HPDE6-E6E7 (cell line): ENCODE data around the gene FAM177B.

Experiments used
- DNase-seq: peaks from one replicate; pipeline ENCODE4 v3.0.0; 2011; ENCODE audit warnings: missing footprints; ENCODE audit errors: extremely low spot score

FAM177B gene

DNA sequence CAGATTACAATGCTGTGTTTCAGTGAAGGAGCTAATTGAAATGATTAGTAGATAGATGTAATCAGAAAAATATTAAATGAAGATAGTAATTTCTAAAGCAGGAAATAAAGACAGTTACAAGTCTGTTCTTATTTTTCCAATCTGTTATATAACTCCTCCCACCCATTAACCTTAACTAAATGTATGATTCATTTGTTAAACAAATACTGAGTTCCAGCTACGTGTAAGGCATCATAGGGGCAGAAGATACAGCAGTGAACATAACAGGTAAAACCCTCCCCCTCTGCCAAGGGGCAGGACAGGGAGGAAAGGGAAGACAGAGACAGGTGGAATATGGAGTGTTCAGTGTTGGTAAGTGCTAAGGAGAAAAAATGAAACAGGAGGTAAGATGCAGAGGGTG lies at the start of gene FAM177B:
Gene FAM177B, plus strand, starts transcription at position 231 of the 400 bp plus-strand sequence. CDS start 9,344 bp downstream, outside the sequence.
- no peak for DNase-seq

DNA sequence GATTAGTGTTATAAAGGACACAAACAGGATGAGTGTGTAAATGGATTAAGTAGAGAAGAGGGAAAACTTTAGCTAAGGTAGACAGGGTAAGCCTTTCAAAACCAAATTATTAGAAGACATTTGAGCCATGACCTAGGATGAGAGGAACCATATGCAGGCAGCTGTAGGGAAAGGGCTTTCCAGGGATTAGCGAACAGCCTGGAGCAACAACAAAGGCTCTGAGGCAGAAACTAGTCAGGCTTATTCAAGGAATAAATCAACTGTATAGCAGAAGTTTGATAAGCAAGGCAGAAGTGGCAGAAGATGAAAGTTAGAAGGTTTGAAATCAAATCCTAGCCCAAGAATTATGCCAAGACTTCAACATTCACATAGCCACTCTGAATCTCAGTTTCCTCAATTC lies 46.0 kb upstream of the FAM177B start:
- no peak for DNase-seq

GRCh38 chr1:222694927-222695326 lies 42.1 kb upstream of the FAM177B start:
- no peak for DNase-seq

GRCh38 chr1:222696741-222697140 lies 40.3 kb upstream of the FAM177B start:
- DNase-seq = no peak

DNA sequence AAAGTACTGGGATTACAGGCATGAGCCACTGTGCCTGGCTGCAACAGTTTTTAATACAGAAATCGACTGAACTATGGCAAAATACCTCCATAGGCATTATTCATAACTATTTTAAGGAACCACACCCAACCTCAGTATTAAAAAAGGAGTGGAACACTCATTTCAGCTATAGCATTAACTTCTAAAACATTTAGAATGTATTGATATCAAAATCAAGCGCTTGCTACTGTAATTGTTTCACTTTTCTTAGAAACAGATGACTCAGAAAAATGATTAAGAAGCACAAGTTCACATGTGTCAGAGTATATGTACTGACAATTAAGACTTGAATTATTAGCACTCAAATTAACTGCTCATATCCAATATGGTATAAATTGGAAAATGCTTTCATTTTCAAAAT lies 39.8 kb upstream of the FAM177B start:
- no peak for DNase-seq

DNA sequence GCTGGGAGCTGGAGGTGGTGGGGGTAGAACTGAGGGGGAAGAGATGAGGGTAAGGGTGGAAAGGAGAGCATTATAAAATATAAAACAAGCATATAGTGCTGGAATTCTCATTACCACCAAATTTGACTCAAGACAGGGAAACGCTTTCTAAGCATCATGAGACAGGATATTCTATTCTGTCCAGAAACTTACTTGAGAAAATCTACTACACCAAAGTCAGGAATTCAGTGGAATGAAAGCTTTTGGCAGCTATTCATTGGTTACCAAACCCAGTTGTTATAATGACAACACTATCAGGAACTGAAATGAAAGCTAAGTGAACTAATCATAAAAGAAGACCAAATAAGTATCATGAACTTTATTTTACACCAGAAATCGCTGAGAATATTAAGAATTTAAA lies 39.2 kb upstream of the FAM177B start:
- no peak for DNase-seq

- DNase-seq = no peak
Observed at GRCh38 chr1:222702210-222702609, 34.8 kb upstream of the FAM177B start.

DNA sequence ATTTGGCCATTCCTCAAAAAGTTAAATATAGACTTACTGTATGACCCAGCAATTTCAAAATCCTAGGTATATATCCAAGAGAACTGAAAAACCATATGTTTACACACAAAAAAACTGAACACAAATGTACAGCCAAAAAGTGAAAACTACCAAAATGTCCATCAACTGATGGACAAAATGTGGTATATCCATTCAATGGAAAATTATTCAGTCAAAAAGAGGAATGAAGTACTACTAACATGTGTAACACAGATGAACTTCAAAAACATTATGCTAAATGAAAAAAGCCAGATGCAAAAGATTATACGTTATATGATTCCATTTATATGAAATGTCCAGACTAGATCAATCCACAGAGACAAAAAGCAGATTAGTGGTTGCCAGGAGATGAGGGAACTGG lies 32.7 kb upstream of the FAM177B start:
- no peak for DNase-seq

DNA sequence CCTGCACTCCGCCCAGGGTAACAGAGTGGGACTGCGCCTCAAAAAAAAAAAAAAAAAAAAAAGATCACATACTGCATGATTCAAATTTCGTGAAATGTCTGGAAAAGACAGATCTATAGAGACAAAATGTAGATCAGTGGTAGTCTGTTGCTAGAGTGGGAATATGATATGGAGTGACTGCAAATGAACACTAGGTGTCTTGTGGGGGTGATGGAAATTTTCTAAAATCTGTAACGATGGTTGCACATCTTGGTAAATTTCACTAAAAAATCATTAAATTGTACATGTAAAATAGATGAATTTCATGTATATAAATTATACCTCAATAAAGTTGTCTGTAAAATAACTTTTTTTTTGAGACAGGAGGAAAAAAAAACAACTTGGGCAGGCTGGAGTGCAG lies 30.2 kb upstream of the FAM177B start:
- no peak for DNase-seq

GRCh38 chr1:222709700-222710153 lies 27.3 kb upstream of the FAM177B start:
- no peak for DNase-seq

GRCh38 chr1:222711319-222712252 lies 25.4 kb upstream of the FAM177B start:
- DNase-seq = peak; percentile 76

- peak; percentile 79 for DNase-seq
Observed at GRCh38 chr1:222712253-222713090, 24.5 kb upstream of the FAM177B start, which contains the start of the genes AIDA and BROX. Gene AIDA (minus strand): TSS chr1:222712491. CDS start chr1:222712317, 174 bp downstream. Gene BROX (plus strand): TSS chr1:222712564. CDS start chr1:222715700, 3,136 bp downstream.

GRCh38 chr1:222713091-222713961 lies 23.7 kb upstream of the FAM177B start:
- peak; percentile 84 for DNase-seq

GRCh38 chr1:222716393-222716792 lies 20.6 kb upstream of the FAM177B start:
- DNase-seq = no peak

GRCh38 chr1:222728746-222729145 lies 8.3 kb upstream of the FAM177B start:
- DNase-seq = no peak

GRCh38 chr1:222730866-222731265 lies 6.1 kb upstream of the FAM177B start:
- DNase-seq = no peak

- no peak for DNase-seq
Observed at GRCh38 chr1:222732216-222733159, 4.5 kb upstream of the FAM177B start.

DNA sequence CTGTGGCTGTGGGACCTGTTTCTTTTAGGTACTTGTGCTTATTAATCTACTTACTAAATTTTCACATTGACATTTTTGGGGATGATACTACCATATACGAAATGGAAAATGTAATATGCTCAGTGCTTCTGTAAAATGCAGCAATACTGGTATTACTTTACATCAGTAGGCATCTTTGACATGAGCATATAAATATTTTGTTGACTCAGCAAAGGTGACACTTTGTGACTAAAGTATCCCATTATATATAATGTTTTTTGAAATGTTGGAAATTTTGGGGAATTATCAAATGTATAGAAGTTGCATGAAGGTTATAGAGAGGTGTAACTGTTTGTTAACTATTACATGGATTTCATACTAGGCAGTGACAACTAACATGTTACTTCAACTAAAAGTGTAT lies 2.3 kb upstream of the FAM177B start:
- no peak for DNase-seq

GRCh38 chr1:222736470-222736869 lies 532 bp upstream of the FAM177B start:
- DNase-seq = no peak

GRCh38 chr1:222739465-222739864 lies 2.5 kb downstream of the FAM177B start:
- no peak for DNase-seq
